ENCODE data around the gene RNF148. TPM values are rescaled to one million over a fixed set of nuclear protein-coding genes. Genes with fewer than 3 reads are reported as not detected.

RNF148 gene
- total RNA-seq, 1 experiment from 2014 or later, result not detected

DNA sequence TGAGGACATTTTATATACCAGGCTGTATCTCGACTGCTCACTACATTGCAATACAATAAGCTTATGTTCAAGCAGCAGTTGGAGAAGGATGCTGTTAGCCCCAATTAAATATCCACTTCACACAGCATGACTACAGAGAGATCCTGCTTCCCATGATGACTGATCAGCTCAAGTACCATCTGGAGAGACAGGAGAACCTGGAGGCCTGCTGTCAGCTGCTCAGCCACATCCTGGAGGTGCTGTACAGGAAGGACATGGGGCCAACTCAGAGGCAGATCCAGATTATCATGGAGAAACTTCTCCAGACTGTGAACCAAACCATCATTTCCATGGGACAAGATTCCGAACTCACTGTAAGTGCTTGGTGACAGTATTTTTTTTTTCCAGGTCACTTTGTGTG is 26.3 kb downstream of the RNF148 start:
- H3K4me3 Mint-ChIP-seq (ENCODE audit: unreplicated experiment), result no peak overlapping the region
- CTCF ChIA-PET, result no interaction called here
- intact Hi-C loops (cut with micrococcal nuclease; ENCODE audit: unreplicated experiment), result loop anchor here (10.0 kb wide), 1 partner anchor 208 kb away; the partner anchor contains the start of gene CADPS2

DNA sequence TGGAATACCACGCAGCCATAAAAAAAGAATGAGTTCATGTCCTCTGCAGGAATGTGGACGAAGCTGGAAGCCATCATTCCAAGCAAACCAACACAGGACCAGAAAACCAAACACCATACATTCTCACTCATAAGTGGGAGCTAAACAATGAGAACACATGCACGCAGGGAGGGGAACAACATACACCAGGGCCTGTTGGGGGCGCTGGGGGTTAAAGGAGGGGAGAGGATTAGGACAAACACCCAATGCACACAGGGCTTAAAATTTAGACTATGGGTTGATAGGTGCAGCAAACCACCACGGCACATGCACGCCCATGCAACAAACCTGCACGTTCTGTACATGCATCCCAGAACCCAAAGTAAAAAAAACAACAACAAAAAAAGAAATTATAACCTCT is 27.1 kb downstream of the RNF148 start:
- DNase-seq, result no peak
- Histone ChIP-seq H3K9me3 (peaks cover 20% of the 10 kb centered on the region), H3K27me3 (replicated peaks; ENCODE audit: control insufficient read depth, insufficient read depth, low read length) (no peaks in the 10 kb centered on the region), H3K36me3 (ENCODE audit: control insufficient read depth, insufficient read depth, low read length) (no peaks in the 10 kb centered on the region), H3K4me1 (peaks cover 26% of the 10 kb centered on the region), H3K4me3 (ENCODE audit: low read depth, low read length) (no peak overlapping the region)
- intact Hi-C loops (cut with micrococcal nuclease; ENCODE audit: unreplicated experiment), result loop anchor here (10.0 kb wide), 1 partner anchor 209 kb away; the partner anchor contains the start of gene CADPS2
- H3K9me3 Mint-ChIP-seq (ENCODE audit: unreplicated experiment), result peaks cover 23% of the 10 kb centered on the region
- no TSS peak for BruUV-seq (replicated peaks)
- TF ChIP-seq, protein P1, sequence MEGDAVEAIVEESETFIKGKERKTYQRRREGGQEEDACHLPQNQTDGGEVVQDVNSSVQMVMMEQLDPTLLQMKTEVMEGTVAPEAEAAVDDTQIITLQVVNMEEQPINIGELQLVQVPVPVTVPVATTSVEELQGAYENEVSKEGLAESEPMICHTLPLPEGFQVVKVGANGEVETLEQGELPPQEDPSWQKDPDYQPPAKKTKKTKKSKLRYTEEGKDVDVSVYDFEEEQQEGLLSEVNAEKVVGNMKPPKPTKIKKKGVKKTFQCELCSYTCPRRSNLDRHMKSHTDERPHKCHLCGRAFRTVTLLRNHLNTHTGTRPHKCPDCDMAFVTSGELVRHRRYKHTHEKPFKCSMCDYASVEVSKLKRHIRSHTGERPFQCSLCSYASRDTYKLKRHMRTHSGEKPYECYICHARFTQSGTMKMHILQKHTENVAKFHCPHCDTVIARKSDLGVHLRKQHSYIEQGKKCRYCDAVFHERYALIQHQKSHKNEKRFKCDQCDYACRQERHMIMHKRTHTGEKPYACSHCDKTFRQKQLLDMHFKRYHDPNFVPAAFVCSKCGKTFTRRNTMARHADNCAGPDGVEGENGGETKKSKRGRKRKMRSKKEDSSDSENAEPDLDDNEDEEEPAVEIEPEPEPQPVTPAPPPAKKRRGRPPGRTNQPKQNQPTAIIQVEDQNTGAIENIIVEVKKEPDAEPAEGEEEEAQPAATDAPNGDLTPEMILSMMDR (IDR thresholded peaks at IDR 0.05; ENCODE audit: insufficient read depth in 1 of 2, low read depth in 1 of 2, low read length in 1 of 2, severe bottlenecking in 1 of 2, unreplicated experiment in 1 of 2), result no peak
- no peaks in the 10 kb centered on the region for H3K27me3 Mint-ChIP-seq (ENCODE audit: insufficient read depth, unreplicated experiment)
- ChIA-PET POLR2A (no interaction called here), CTCF (no interaction called here)
- H3K4me3 Mint-ChIP-seq (ENCODE audit: unreplicated experiment), result no peak overlapping the region
- no peak overlapping the region for H3K27ac Mint-ChIP-seq (ENCODE audit: unreplicated experiment)
- H3K4me1 Mint-ChIP-seq (ENCODE audit: low read depth, unreplicated experiment), result peaks cover 17% of the 10 kb centered on the region
- H3K36me3 Mint-ChIP-seq (ENCODE audit: insufficient read depth, unreplicated experiment), result peaks cover 11% of the 10 kb centered on the region

More for the DNA sequence above, 26.3 kb downstream of the RNF148 start:
- POLR2A ChIA-PET, result no interaction called here
- TF ChIP-seq, protein P1 (IDR thresholded peaks at IDR 0.05; ENCODE audit: insufficient read depth in 1 of 2, low read depth in 1 of 2, low read length in 1 of 2, severe bottlenecking in 1 of 2, unreplicated experiment in 1 of 2), result no peak
- Histone ChIP-seq H3K4me1 (peaks cover 26% of the 10 kb centered on the region), H3K27me3 (replicated peaks; ENCODE audit: control insufficient read depth, insufficient read depth, low read length) (no peaks in the 10 kb centered on the region), H3K36me3 (ENCODE audit: control insufficient read depth, insufficient read depth, low read length) (no peaks in the 10 kb centered on the region), H3K9me3 (peaks cover 20% of the 10 kb centered on the region), H3K4me3 (ENCODE audit: low read depth, low read length) (no peak overlapping the region)
- no TSS peak for BruUV-seq (replicated peaks)
- Mint-ChIP-seq H3K27ac (ENCODE audit: unreplicated experiment) (no peak overlapping the region), H3K9me3 (ENCODE audit: unreplicated experiment) (peaks cover 23% of the 10 kb centered on the region), H3K36me3 (ENCODE audit: insufficient read depth, unreplicated experiment) (peaks cover 11% of the 10 kb centered on the region), H3K4me1 (ENCODE audit: low read depth, unreplicated experiment) (peaks cover 17% of the 10 kb centered on the region), H3K27me3 (ENCODE audit: insufficient read depth, unreplicated experiment) (no peaks in the 10 kb centered on the region)
- no peak for DNase-seq

GRCh38 chr7:122675011-122675410 is 27.7 kb downstream of the RNF148 start:
- Mint-ChIP-seq H3K4me1 (ENCODE audit: low read depth, unreplicated experiment) (peaks cover 17% of the 10 kb centered on the region), H3K9me3 (ENCODE audit: unreplicated experiment) (peaks cover 23% of the 10 kb centered on the region)
- intact Hi-C loops (cut with micrococcal nuclease; ENCODE audit: unreplicated experiment), result loop anchor here (10.0 kb wide), 1 partner anchor 210 kb away; the partner anchor contains the start of gene CADPS2

More at GRCh38 chr7:122675011-122675410, 27.7 kb downstream of the RNF148 start:
- ChIA-PET POLR2A (no interaction called here), CTCF (no interaction called here)
- BruUV-seq (replicated peaks), result no TSS peak
- no peak for DNase-seq
- peaks cover 14% of the 10 kb centered on the region for H3K9me3 ChIP-seq
- Mint-ChIP-seq H3K36me3 (ENCODE audit: insufficient read depth, unreplicated experiment) (peaks cover 11% of the 10 kb centered on the region), H3K27me3 (ENCODE audit: insufficient read depth, unreplicated experiment) (no peaks in the 10 kb centered on the region), H3K4me3 (ENCODE audit: unreplicated experiment) (no peak overlapping the region), H3K27ac (ENCODE audit: unreplicated experiment) (no peak overlapping the region)
- TF ChIP-seq, protein P1 (IDR thresholded peaks at IDR 0.05; ENCODE audit: insufficient read depth in 1 of 2, low read depth in 1 of 2, low read length in 1 of 2, severe bottlenecking in 1 of 2, unreplicated experiment in 1 of 2), result no peak
- H3K4me1 ChIP-seq, result peaks cover 22% of the 10 kb centered on the region
- no peaks in the 10 kb centered on the region for H3K27me3 ChIP-seq (replicated peaks; ENCODE audit: control insufficient read depth, insufficient read depth, low read length)
- H3K36me3 ChIP-seq (ENCODE audit: control insufficient read depth, insufficient read depth, low read length), result no peaks in the 10 kb centered on the region
- H3K4me3 ChIP-seq (ENCODE audit: low read depth, low read length), result no peak overlapping the region

Measured in Caco-2 (cell line).